Jurkat, Clone E6-1 (cell line): ENCODE data around the gene AP1G2.
A peak's percentile ranks its signal among the peaks of the same experiment; 100 is the strongest.
"Not testable (repeated sequence)": the region's sequence is repeated elsewhere in the genome, so short reads cannot be mapped to it uniquely, and the experiment has no call there.

Experiments used
- DNase-seq: peaks from one replicate; pipeline ENCODE4 v3.0.0-alpha.2; 2011; ENCODE audit warnings: low read depth, low spot score
- H3K4me3 ChIP-seq: 2 replicates; pipeline ENCODE4 v1.5.1; 2011; ENCODE audit warnings: mild to moderate bottlenecking, low read length, control low read depth, moderate library complexity

Gene AP1G2

GRCh38 chr14:23601424-23601823 lies 33.8 kb upstream of the AP1G2 start:
- DNase-seq = no peak
- H3K4me3 ChIP-seq = no peak overlapping the region

- no peak overlapping the region for H3K4me3 ChIP-seq
- DNase-seq = no peak
Measured at GRCh38 chr14:23600806-23601205, 33.2 kb upstream of the AP1G2 start.

DNA sequence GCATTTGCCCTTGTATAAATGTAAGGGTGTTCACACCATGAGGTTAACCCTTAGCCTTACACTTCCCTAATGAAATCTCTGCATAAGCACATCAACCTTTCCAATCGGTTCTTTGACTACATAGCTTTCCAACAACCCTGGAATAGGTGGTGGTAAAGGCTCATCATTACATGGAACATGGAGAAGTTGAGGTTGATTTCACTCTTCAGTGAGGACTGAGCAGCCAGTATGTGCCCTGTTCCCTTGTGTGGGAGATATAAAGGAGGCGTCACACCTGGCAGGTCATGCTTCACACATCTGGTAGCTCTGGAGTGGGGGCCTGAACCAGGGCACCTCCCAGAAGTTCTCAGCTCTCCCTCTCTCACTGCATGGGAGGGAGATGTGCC lies 32.7 kb upstream of the AP1G2 start:
- no peak overlapping the region for H3K4me3 ChIP-seq
- DNase-seq = no peak

GRCh38 chr14:23594191-23594590 lies 26.6 kb upstream of the AP1G2 start:
- not testable (repeated sequence) for H3K4me3 ChIP-seq, DNase-seq

DNA sequence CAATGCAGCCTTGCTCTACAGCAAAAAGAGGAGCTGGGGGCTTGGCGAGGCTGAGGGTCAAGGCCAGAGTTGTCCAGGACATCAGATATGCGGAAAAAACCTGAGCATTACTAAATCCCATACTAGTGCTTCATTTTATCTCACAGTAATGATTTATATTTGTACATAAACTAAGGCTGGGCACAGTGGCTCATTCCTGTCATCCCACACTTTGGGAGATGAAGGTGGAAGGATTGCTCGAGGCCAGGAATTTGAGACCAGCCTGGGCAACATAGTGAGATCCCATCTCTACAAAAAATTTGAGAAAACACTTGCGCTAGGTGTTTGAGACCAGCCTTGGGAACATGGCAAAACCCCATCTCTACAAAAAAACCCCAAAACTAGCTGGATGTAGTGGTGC lies 22.6 kb upstream of the AP1G2 start:
- no peak for DNase-seq
- H3K4me3 ChIP-seq = no peak overlapping the region

- H3K4me3 ChIP-seq = no peak overlapping the region
- DNase-seq = no peak
Measured at GRCh38 chr14:23589606-23590005, 22.0 kb upstream of the AP1G2 start.

DNA sequence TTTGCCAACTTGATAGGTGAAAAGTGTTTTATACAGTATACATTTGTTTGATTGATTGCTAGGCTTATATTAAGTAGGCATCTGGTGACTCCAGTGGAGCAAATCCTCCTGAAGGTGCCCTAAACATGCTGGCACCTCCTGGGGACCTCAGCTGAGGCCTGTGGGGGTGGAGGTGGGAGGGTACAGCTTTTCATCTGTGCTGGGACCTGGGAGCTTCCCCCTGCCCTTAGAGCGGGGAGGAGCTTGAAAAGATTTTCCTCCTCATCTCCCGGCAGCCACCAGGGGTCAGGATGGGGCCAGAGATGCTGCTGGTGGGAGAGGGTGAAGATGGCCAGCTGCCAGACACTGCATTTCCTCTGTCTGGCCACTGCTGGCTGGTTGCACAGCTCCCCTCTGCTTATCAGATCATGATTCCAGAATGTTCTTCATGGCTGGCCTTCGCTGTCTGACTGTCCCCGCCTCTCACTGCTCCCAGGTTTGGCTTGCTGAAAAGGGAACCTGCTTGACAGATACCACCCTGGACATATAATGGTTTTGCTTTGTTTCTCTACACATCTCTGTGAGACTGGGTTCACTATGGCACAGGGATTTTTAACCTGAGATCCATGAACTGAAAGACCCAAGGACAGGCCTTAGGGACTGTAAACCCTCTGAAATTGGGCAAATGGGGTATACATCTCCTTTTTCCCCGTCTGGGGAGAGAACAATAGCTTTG lies 21.4 kb upstream of the AP1G2 start:
- H3K4me3 ChIP-seq = no peak overlapping the region
- peak; percentile 73 for DNase-seq

- H3K4me3 ChIP-seq, DNase-seq: not testable (repeated sequence)
Measured at GRCh38 chr14:23584527-23585203, 17.1 kb upstream of the AP1G2 start.

DNA sequence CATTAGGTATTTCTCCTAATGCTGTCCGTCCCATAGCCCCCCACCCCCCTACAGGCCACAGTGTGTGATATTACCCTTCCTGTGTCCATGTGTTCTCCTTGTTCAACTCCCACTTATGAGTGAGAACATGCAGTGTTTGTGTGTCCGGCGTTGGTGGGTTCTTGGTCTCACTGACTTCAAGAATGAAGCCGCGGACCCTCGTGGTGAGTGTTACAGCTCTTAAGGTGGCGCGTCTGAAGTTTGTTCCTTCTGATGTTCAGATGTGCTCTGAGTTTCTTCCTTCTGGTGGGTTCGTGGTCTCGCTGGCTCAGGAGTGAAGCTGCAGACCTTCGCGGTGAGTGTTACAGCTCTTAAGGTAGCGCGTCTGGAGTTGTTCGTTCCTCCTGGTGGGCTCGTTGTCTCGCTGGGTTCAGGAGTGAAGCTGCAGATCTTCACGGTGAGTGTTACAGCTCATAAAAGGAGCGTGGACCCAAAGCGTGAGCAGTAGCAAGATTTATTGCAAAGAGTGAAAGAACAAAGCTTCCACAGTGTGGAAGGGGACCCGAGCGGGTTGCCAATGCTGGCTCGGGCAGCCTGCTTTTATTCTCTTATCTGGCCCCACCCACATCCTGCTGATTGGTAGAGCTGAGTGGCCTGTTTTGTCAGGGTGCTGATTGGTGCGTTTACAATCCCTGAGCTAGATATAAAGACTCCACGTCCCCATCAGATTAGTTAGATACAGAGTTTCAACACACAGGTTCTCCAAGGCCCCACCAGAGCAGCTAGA lies 16.4 kb upstream of the AP1G2 start:
- not testable (repeated sequence) for DNase-seq, H3K4me3 ChIP-seq

- no peak overlapping the region for H3K4me3 ChIP-seq
- DNase-seq = no peak
Measured at GRCh38 chr14:23582906-23583760, 15.5 kb upstream of the AP1G2 start.

GRCh38 chr14:23580948-23581281 lies 13.3 kb upstream of the AP1G2 start:
- no peak overlapping the region for H3K4me3 ChIP-seq
- no peak for DNase-seq

- no peak for DNase-seq
Measured at GRCh38 chr14:23580152-23580926, 12.7 kb upstream of the AP1G2 start.

GRCh38 chr14:23579739-23580138 lies 12.1 kb upstream of the AP1G2 start:
- H3K4me3 ChIP-seq = no peak overlapping the region
- no peak for DNase-seq

More at GRCh38 chr14:23580152-23580926, 12.7 kb upstream of the AP1G2 start:
- H3K4me3 ChIP-seq = no peak overlapping the region

GRCh38 chr14:23579311-23579630 lies 11.7 kb upstream of the AP1G2 start:
- H3K4me3 ChIP-seq = no peak overlapping the region
- no peak for DNase-seq

DNA sequence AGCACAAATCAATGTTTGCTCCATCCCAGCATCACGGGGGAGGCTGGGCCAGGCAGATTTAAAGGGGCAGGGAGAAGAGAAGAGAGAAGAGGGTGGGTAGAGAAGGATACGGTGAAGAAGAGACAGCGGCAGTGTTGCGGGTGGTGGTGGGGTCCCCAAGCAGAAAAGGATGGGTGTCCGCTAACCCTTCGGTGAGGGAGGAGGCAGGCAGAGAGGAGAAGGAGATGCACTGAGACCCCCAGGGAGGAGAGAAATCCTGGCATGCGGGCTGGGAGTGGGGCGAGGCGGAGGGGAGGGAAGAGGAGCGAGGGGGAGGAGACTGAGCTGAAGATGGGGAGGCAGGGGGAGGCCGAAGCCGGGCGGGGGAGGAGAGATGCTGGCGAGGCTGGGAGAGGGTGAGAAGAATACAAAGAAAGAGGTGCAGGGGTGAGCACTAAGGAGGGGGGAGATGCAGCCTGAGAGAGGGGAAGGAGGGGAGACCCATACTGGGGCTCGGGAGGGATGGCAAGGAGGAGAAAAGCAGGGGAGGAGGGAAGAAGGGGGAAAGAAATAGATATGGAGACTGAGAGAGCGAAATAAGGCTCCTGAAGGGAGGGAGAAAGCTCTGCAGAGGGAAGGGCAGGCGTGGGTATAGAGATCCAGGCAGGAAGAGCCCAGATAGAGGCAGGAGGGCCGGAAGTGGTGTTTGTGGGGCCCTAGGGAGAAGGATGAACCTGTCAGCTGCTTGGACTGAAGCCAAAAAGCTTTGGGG lies 11.1 kb upstream of the AP1G2 start, which contains the start of gene JPH4:
TSS of gene JPH4 (minus strand) at position 231 of the 751 bp plus-strand sequence. CDS start 1,337 bp downstream, outside the sequence.
- no peak for DNase-seq
- H3K4me3 ChIP-seq = no peak within 1 kb of the TSS

DNA sequence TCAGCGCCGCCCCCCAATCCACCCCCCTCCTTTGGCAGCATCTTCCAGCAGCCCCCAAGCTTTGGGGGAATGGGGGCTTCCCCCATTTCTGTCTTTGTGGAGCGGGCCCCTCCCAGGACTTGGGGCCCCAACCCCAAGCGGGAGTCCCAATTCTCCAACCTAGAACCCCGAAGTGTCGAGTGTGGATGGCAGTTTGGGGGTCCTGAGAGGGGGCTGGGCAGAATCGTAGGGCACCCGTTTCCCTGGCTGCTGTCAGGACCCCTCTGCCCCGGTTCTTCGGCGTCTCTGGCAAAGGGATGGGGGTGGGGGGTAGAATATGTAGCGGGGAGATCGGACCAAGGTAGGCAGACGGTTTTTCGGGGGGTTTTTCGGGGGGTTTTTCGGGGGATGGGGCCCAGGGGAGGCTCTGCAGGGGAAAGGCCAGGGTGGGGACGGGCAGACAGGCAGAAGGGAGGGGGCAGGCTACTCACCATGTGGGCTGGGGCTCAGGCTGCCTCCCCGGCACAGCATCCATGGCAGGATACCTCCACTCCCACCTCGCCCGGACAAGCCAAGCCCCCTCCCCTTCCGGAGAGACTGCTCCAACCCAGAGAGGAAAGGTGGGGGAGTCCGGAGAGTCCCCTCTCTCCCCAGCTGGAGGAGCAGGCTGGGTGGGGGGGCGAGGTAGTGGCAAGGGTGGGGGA lies 10.3 kb upstream of the AP1G2 start:
- H3K4me3 ChIP-seq = no peak overlapping the region
- no peak for DNase-seq

- no peak for DNase-seq
- H3K4me3 ChIP-seq = no peak overlapping the region
Measured at GRCh38 chr14:23577004-23577681, 9.6 kb upstream of the AP1G2 start.
